Ovary (tissue), 9 donors: ENCODE measurements around the gene HNF1A. TPM values are rescaled to one million over a fixed set of nuclear protein-coding genes. Genes with fewer than 3 reads are reported as not detected.

Experiments
- DNase-seq, 5 donors: peaks; one replicate each; pipeline ENCODE4 v3.0.0-alpha.2; 2019 to 2020
- H3K27ac ChIP-seq, 2 donors: fragments of 200-600 bp; one replicate each; pipeline versions ENCODE4 v1.5.1 to v1.8.0; 2019 to 2022
- H3K27me3 ChIP-seq: fragments of 200-600 bp; one replicate; pipeline ENCODE4 v1.8.0; 2022
- H3K36me3 ChIP-seq: fragments of 200-600 bp; sonication (generic); one replicate; pipeline ENCODE4 v1.5.1; 2019
- H3K4me1 ChIP-seq: one replicate; pipeline ENCODE4 v1.8.1; 2013; ENCODE audit warnings: mild to moderate bottlenecking, moderate library complexity; ENCODE audit not compliant: insufficient read depth
- H3K4me3 ChIP-seq: fragments of 200-600 bp; sonication (generic); one replicate; pipeline ENCODE4 v1.5.1; 2017
- H3K9me3 ChIP-seq, 2 donors: fragments of 200-600 bp in 1 of 2; sonication (generic) in 1 of 2; one replicate each; pipeline versions ENCODE4 v1.5.1 to v1.8.1; 2013 to 2019; ENCODE audit warnings: mild to moderate bottlenecking in 1 of 2, moderate library complexity in 1 of 2
- EP300 ChIP-seq: sonication (generic); formaldehyde crosslinking; IDR thresholded peaks from one replicate; pipeline ENCODE4 v1.6.1; 2017; ENCODE audit warnings: antibody characterized with exemption
- POLR2A ChIP-seq: fragments of 450-650 bp; IDR thresholded peaks from one replicate; pipeline ENCODE4 v1.6.1; 2017; ENCODE audit warnings: antibody characterized with exemption, mild to moderate bottlenecking, moderate library complexity
- WGBS, 3 donors: extraction: QIAGEN DNeasy Blood & Tissue Kit in 1 of 3; methylation state at CpG; one replicate each; pipeline versions ENCODE4 v1.1.5 to v1.1.7; 2013 to 2017; 5-methylcytosine and 5-hydroxymethylcytosine counted together
- intact Hi-C, 4 donors: fragments of 100-400 bp; cut with DNase I; formaldehyde crosslinking; loops; one replicate each; pipeline versions ENCODE4 v1.11.0 to v1.15.1; 2022 to 2023
- polyA plus RNA-seq, 2 donors: library from polyadenylated mRNA; stranded (reverse); fragments of 200-250 nt in 1 of 2; fragments of 350-450 nt in 1 of 2; fragmentation: Illumina TruSeq in 1 of 2; extraction: RNeasy Lipid Tissue Mini Kit (QIAGEN cat#74804) in 1 of 2; gene quantifications; one replicate each; pipeline ENCODE4 v1.2.3, GENCODE V29; 2013 to 2014
- total RNA-seq, 7 donors: library from RNA; depleted of rRNA in 2 of 7; stranded (reverse); fragments of >200 nt in 2 of 7; fragmentation: NEBNext Ultra II Directional in 3 of 7; extraction: Animal tissue kit (Norgen Biotek cat#: 25700) in 3 of 7; gene quantifications; one replicate each; pipeline versions ENCODE4 v1.1.0 to v1.2.4, GENCODE V29; 2016 to 2023
- TF ChIP-seq, protein P1 (sequence below), 3 donors: fragments of 450-650 bp in 2 of 3; fragments of 200-600 bp in 1 of 3; IDR thresholded peaks; one replicate each; pipeline versions ENCODE4 v1.5.1 to v1.8.0; 2016 to 2022; ENCODE audit warnings: antibody characterized with exemption in 3 of 3, mild to moderate bottlenecking in 1 of 3
- donor health status: DM: no; HTN: no; CAD: no; lungs with moderate emphysema.
- donor health status: DM: no; HTN: no; CAD: no.
- donor health status: Bipolar disorder and iron deficiency.
- donor health status: DM: yes; HTN: yes; CAD: no.
- donor health status: DM: no; HTN: no; CAD: no.
- donor health status: DM: yes; HTN: yes; CAD: no.

HNF1A gene
- total and polyA plus RNA-seq, 9 donors, result 0.10 to 1.4 (median 0.17) TPM; not detected in 5

DNA sequence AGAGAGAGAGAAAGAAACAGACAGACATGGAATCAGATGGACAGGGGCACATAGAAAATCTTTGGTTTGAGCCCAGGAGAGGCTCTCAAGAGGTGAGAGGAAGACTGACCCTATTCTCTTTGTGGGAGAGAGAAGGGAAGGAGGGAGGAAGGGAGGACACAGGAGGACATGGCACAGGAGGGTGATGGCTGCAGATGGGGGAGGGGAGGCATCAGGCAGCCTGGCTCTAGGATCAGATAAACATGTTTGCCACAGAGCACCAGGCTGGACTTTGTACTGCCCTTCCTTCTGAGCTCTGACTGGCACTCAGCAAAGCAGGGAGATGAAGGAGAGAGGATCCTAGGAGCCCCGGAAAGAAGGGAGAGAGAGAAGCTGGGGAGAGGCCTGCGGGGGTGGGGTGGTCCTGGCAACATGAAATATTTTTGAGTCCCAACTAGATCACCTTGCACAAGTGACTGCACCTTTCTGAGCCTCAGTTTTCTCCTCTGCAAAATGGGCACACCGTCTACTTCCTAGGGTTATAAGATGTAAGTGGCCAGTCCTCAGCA lies 6.1 kb downstream of the HNF1A start:
- Histone ChIP-seq H3K4me3 (no peak overlapping the region), H3K27me3 (no peaks in the 10 kb centered on the region), H3K9me3 (no peaks in the 10 kb centered on the region), H3K36me3 (no peaks in the 10 kb centered on the region), H3K4me1 (no peaks in the 10 kb centered on the region), H3K27ac (no peak overlapping the region)
- WGBS, 3 donors, result 65 to 79% (median 78%) methylated on average over 3 of the region's 3 CpGs
- intact Hi-C loops, result no loop called here
- no peak for DNase-seq
- TF ChIP-seq POLR2A, result no peak
- TF ChIP-seq, protein P1, sequence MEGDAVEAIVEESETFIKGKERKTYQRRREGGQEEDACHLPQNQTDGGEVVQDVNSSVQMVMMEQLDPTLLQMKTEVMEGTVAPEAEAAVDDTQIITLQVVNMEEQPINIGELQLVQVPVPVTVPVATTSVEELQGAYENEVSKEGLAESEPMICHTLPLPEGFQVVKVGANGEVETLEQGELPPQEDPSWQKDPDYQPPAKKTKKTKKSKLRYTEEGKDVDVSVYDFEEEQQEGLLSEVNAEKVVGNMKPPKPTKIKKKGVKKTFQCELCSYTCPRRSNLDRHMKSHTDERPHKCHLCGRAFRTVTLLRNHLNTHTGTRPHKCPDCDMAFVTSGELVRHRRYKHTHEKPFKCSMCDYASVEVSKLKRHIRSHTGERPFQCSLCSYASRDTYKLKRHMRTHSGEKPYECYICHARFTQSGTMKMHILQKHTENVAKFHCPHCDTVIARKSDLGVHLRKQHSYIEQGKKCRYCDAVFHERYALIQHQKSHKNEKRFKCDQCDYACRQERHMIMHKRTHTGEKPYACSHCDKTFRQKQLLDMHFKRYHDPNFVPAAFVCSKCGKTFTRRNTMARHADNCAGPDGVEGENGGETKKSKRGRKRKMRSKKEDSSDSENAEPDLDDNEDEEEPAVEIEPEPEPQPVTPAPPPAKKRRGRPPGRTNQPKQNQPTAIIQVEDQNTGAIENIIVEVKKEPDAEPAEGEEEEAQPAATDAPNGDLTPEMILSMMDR (IDR thresholded peaks at IDR 0.05), result no peak

DNA sequence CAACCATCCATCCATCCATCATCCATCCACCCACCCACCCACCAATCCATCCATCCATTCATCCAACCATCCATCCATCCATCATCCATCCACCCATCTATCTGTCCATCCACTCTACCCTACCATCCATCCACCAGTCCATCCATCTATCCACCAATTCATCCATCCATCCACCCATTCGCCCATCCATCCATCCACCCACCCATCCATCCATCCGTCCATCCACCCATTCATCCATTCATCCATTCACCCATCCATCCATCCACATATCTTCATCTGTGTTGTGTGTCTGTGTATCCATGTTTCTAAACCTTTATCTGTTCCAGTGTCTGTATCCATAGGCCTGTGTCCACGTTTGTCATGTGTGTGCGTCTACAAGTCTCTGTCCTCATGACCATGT lies 9.9 kb downstream of the HNF1A start:
- TF ChIP-seq, protein P1 (IDR thresholded peaks at IDR 0.05), result no peak
- no peak for TF ChIP-seq EP300
- no peak for TF ChIP-seq POLR2A
- no peak for DNase-seq
- intact Hi-C loops, result no loop called here
- no peaks in the 10 kb centered on the region for H3K27me3 ChIP-seq
- no peak overlapping the region for H3K27ac ChIP-seq
- no peaks in the 10 kb centered on the region for H3K4me1 ChIP-seq
- no peaks in the 10 kb centered on the region for H3K9me3 ChIP-seq
- H3K4me3 ChIP-seq, result no peak overlapping the region
- WGBS, 3 donors, result 85 to 90% (median 87%) methylated on average over 4 of the region's 4 CpGs
- no peaks in the 10 kb centered on the region for H3K36me3 ChIP-seq

DNA sequence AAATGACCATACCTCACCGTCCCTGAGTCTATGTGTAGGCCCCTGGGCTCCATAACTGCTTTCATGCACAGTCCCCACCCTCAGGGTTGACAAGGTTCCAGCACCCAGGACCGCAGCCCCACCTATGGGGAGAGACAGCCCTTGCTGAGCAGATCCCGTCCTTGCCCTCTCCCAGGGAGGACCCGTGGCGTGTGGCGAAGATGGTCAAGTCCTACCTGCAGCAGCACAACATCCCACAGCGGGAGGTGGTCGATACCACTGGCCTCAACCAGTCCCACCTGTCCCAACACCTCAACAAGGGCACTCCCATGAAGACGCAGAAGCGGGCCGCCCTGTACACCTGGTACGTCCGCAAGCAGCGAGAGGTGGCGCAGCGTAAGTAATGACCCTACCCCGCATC lies 10.3 kb downstream of the HNF1A start:
- no peaks in the 10 kb centered on the region for H3K9me3 ChIP-seq
- H3K36me3 ChIP-seq, result no peaks in the 10 kb centered on the region
- no peak for TF ChIP-seq EP300
- no peak for TF ChIP-seq POLR2A
- TF ChIP-seq, protein P1 (IDR thresholded peaks at IDR 0.05), result no peak
- no peaks in the 10 kb centered on the region for H3K4me1 ChIP-seq
- DNase-seq, result no peak
- no peak overlapping the region for H3K27ac ChIP-seq
- intact Hi-C loops, result no loop called here
- no peaks in the 10 kb centered on the region for H3K27me3 ChIP-seq
- 89 to 91% (median 90%) methylated on average over 16 to 17 of the region's 17 CpGs for WGBS, 3 donors
- no peak overlapping the region for H3K4me3 ChIP-seq

DNA sequence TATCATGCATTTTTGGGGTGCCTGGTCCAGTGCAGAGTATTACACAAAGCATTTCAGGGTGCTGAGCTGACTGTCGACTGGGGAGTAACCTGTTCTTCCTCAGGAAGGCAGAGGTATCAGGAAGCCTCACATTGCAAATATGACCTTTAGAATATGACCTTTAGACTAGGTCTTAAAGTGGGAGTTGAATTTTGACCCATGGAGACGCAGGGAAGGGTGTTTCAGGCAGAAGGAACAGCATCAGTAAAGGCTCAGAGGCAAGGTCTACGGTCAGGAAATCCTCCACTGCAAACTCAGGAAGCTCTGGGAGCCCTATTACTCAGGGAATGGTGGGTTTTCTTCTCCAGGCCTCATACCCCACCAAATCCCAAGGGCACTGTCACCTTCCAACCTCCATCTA lies 11.3 kb downstream of the HNF1A start:
- intact Hi-C loops, result no loop called here
- H3K27ac ChIP-seq, result no peak overlapping the region
- 79 to 87% (median 82%) methylated on average over 3 of the region's 3 CpGs for WGBS, 3 donors

More for the DNA sequence above, 11.3 kb downstream of the HNF1A start:
- Histone ChIP-seq H3K4me3 (no peak overlapping the region), H3K4me1 (no peaks in the 10 kb centered on the region), H3K36me3 (no peaks in the 10 kb centered on the region), H3K27me3 (no peaks in the 10 kb centered on the region), H3K9me3 (no peaks in the 10 kb centered on the region)
- no peak for DNase-seq
- TF ChIP-seq, protein P1 (IDR thresholded peaks at IDR 0.05), result no peak
- no peak for TF ChIP-seq EP300
- TF ChIP-seq POLR2A, result no peak
